Measurements from ENCODE around the gene CEP192. TPM values are rescaled to one million over a fixed set of nuclear protein-coding genes. Genes with fewer than 3 reads are reported as not detected.

The CEP192 gene
- total RNA-seq, 1 donor from 2014 or later: 58.7 TPM

DNA sequence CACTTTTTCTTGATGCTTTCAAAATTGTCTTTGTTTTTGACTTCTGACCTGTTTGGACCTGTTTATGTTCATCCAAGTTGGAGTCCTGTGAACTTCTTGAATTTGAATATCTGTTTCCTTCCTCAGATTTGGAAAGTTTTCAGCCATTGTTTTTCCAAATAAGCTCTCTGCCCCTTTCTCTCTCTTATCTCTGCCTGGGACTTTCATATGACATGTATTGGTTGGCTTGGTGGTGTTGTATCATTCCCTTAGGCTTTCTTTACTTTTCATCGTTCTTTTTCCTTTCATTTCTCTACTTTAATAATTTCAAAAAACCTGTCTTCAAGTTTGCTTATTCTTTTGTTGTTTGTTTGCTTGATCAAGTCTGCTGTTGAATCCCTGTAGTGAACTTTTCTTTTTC is 167.3 kb downstream of the CEP192 start:
- Histone ChIP-seq H3K9me3 (ENCODE audit: low read depth) (peaks cover 10% of the 10 kb centered on the region), H3K4me1 (no peaks in the 10 kb centered on the region), H3K9ac (no peak overlapping the region), H3K27me3 (no peaks in the 10 kb centered on the region), H3K79me2 (ENCODE audit: low read depth) (no peaks in the 10 kb centered on the region), H3F3A (ENCODE audit: low read depth) (no peaks in the 10 kb centered on the region), H3K4me2 (no peak overlapping the region), H3K4me3 (no peak overlapping the region), H4K20me1 (ENCODE audit: low read depth) (no peaks in the 10 kb centered on the region), H3K36me3 (no peaks in the 10 kb centered on the region), H3K27ac (no peak overlapping the region), H2AFZ (replicated peaks) (no peak overlapping the region)
- H3K4me1 Mint-ChIP-seq: no peaks in the 10 kb centered on the region
- peaks cover 30% of the 10 kb centered on the region for H3K9me3 Mint-ChIP-seq
- DNase-seq (ENCODE audit: low spot score): no peak
- no peaks in the 10 kb centered on the region for H3K36me3 Mint-ChIP-seq
- no peaks in the 10 kb centered on the region for H3K27me3 Mint-ChIP-seq (ENCODE audit: insufficient read depth, low read depth)
- no peak overlapping the region for H3K27ac Mint-ChIP-seq
- TF ChIP-seq EZH2phosphoT487 (IDR thresholded peaks at IDR 0.05) (no peak), CTCF (IDR thresholded peaks at IDR 0.05) (no peak), EZH2 (IDR thresholded peaks at IDR 0.05) (no peak)
- no peak overlapping the region for H3K4me3 Mint-ChIP-seq

DNA sequence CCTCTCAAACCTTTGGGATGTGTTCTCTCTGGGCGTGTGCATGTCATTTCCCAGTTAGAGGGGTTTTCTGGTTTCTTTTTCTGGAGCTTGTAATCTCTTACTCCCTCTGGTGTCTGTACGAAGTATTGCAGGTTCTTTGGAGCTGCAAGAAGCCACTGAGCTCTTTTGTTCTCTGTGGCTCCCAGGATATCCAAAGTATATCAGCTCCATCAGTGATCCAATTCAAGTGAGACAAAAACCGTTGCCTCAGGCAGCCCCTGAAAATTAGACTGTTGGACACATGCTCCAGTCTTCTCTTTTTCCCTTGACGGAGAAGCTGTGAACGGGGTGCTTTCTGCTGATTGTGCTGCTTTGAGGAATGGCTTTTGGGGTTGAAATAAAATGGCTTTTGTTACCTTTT is 168.4 kb downstream of the CEP192 start:
- H3K9me3 Mint-ChIP-seq: peaks cover 29% of the 10 kb centered on the region
- H3F3A ChIP-seq (ENCODE audit: low read depth): no peaks in the 10 kb centered on the region
- no peaks in the 10 kb centered on the region for H4K20me1 ChIP-seq (ENCODE audit: low read depth)
- H2AFZ ChIP-seq (replicated peaks): peak overlapping the region; percentile 87
- no peak overlapping the region for H3K27ac ChIP-seq
- H3K36me3 Mint-ChIP-seq: no peaks in the 10 kb centered on the region
- H3K27ac Mint-ChIP-seq: no peak overlapping the region
- H3K4me1 ChIP-seq: no peaks in the 10 kb centered on the region
- H3K4me3 Mint-ChIP-seq: no peak overlapping the region
- H3K9me3 ChIP-seq (ENCODE audit: low read depth): peaks cover 10% of the 10 kb centered on the region
- H3K4me2 ChIP-seq: no peak overlapping the region
- no peak overlapping the region for H3K4me3 ChIP-seq
- no peak for TF ChIP-seq EZH2phosphoT487 (IDR thresholded peaks at IDR 0.05)
- peak; percentile 74 for TF ChIP-seq CTCF (IDR thresholded peaks at IDR 0.05)
- no peak for TF ChIP-seq EZH2 (IDR thresholded peaks at IDR 0.05)
- no peaks in the 10 kb centered on the region for H3K36me3 ChIP-seq
- H3K9ac ChIP-seq: no peak overlapping the region
- H3K27me3 Mint-ChIP-seq (ENCODE audit: insufficient read depth, low read depth): no peaks in the 10 kb centered on the region
- no peaks in the 10 kb centered on the region for H3K79me2 ChIP-seq (ENCODE audit: low read depth)
- H3K4me1 Mint-ChIP-seq: no peaks in the 10 kb centered on the region
- H3K27me3 ChIP-seq: no peaks in the 10 kb centered on the region
- DNase-seq (ENCODE audit: low spot score): peak; percentile 77

- Histone ChIP-seq H3K27me3 (no peaks in the 10 kb centered on the region), H3K36me3 (no peaks in the 10 kb centered on the region), H3K4me2 (no peak overlapping the region), H4K20me1 (ENCODE audit: low read depth) (no peaks in the 10 kb centered on the region), H3K4me3 (no peak overlapping the region), H3F3A (ENCODE audit: low read depth) (no peaks in the 10 kb centered on the region), H3K9me3 (ENCODE audit: low read depth) (peaks cover 2% of the 10 kb centered on the region), H3K9ac (no peak overlapping the region), H3K4me1 (no peaks in the 10 kb centered on the region), H3K27ac (no peak overlapping the region), H2AFZ (replicated peaks) (no peak overlapping the region), H3K79me2 (ENCODE audit: low read depth) (no peaks in the 10 kb centered on the region)
- no peak for DNase-seq (ENCODE audit: low spot score)
- Mint-ChIP-seq H3K36me3 (no peaks in the 10 kb centered on the region), H3K27me3 (ENCODE audit: insufficient read depth, low read depth) (no peaks in the 10 kb centered on the region), H3K4me1 (peaks cover 3% of the 10 kb centered on the region), H3K4me3 (no peak overlapping the region), H3K27ac (no peak overlapping the region), H3K9me3 (peaks cover 39% of the 10 kb centered on the region)
- TF ChIP-seq CTCF (IDR thresholded peaks at IDR 0.05): no peak
- no peak for TF ChIP-seq EZH2phosphoT487 (IDR thresholded peaks at IDR 0.05)
- no peak for TF ChIP-seq EZH2 (IDR thresholded peaks at IDR 0.05)
Observed at GRCh38 chr18:13161276-13161899, 170.2 kb downstream of the CEP192 start.
